ENCODE measurements around the gene ZBTB46.

- TF ChIP-seq, protein P1, sequence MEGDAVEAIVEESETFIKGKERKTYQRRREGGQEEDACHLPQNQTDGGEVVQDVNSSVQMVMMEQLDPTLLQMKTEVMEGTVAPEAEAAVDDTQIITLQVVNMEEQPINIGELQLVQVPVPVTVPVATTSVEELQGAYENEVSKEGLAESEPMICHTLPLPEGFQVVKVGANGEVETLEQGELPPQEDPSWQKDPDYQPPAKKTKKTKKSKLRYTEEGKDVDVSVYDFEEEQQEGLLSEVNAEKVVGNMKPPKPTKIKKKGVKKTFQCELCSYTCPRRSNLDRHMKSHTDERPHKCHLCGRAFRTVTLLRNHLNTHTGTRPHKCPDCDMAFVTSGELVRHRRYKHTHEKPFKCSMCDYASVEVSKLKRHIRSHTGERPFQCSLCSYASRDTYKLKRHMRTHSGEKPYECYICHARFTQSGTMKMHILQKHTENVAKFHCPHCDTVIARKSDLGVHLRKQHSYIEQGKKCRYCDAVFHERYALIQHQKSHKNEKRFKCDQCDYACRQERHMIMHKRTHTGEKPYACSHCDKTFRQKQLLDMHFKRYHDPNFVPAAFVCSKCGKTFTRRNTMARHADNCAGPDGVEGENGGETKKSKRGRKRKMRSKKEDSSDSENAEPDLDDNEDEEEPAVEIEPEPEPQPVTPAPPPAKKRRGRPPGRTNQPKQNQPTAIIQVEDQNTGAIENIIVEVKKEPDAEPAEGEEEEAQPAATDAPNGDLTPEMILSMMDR (IDR thresholded peaks at IDR 0.05): no peak
- TF ChIP-seq POLR2A (IDR thresholded peaks at IDR 0.05): no peak
These were observed 16.4 kb upstream of the ZBTB46 start for GRCh38 chr20:63847237-63848002.

Data from tibial nerve (tissue), 3 donors.